Measurements from ENCODE around the gene ZFAND6.

GRCh38 chr15:80161468-80162016, 102.1 kb downstream of the ZFAND6 start:
- TF ChIP-seq POLR2A (IDR thresholded peaks at IDR 0.05) (no peak), CTCF (IDR thresholded peaks at IDR 0.05) (no peak)

All from prostate gland (tissue), 2 donors.